ENCODE measurements around the gene USP17L15. TPM values are rescaled to one million over a fixed set of nuclear protein-coding genes. Genes with fewer than 3 reads are reported as not detected.

The USP17L15 gene
- total RNA-seq, result not detected in 2 replicates

GRCh38 chr4:9234085-9234484 lies at the start of gene USP17L15:
USP17L15 (plus strand) TSS chr4:9234385; CDS start chr4:9234385, 0 bp downstream.

GRCh38 chr4:9210357-9210756 lies 23.8 kb upstream of the USP17L15 start, which contains the start of gene USP17L10:
USP17L10 (plus strand) TSS chr4:9210657; CDS start chr4:9210657, 0 bp downstream.

GRCh38 chr4:9215105-9215504 lies 19.1 kb upstream of the USP17L15 start, which contains the start of gene USP17L11:
USP17L11 (plus strand) TSS chr4:9215405; CDS start chr4:9215405, 0 bp downstream.

GRCh38 chr4:9219852-9220251 lies 14.3 kb upstream of the USP17L15 start, which contains the start of gene USP17L12:
USP17L12 (plus strand) TSS chr4:9220152; CDS start chr4:9220152, 0 bp downstream.

GRCh38 chr4:9224596-9224995 lies 9.6 kb upstream of the USP17L15 start, which contains the start of gene USP17L13:
USP17L13 (plus strand) TSS chr4:9224896; CDS start chr4:9224896, 0 bp downstream.

GRCh38 chr4:9243579-9243978 lies 9.4 kb downstream of the USP17L15 start, which contains the start of gene USP17L17:
USP17L17 (plus strand) TSS chr4:9243879; CDS start chr4:9243879, 0 bp downstream.

GRCh38 chr4:9247953-9248680 lies 13.9 kb downstream of the USP17L15 start, which contains the start of gene USP17L18:
USP17L18 (plus strand) TSS chr4:9248630; CDS start chr4:9248630, 0 bp downstream.

GRCh38 chr4:9253078-9253477 lies 18.9 kb downstream of the USP17L15 start, which contains the start of gene USP17L19:
USP17L19 (plus strand) TSS chr4:9253378; CDS start chr4:9253378, 0 bp downstream.

GRCh38 chr4:9257824-9258223 lies 23.6 kb downstream of the USP17L15 start, which contains the start of gene USP17L20:
USP17L20 (plus strand) TSS chr4:9258124; CDS start chr4:9258124, 0 bp downstream.

GRCh38 chr4:9262572-9262971 lies 28.4 kb downstream of the USP17L15 start, which contains the start of gene USP17L21:
USP17L21 (plus strand) TSS chr4:9262872; CDS start chr4:9262872, 0 bp downstream.

GRCh38 chr4:9267319-9267718 lies 33.1 kb downstream of the USP17L15 start, which contains the start of gene USP17L22:
USP17L22 (plus strand) TSS chr4:9267619; CDS start chr4:9267619, 0 bp downstream.

Other genes starting within 250 kb of the USP17L15 start
- not detected in 2 replicates for gene FAM90A26, start 64.0 kb upstream of the USP17L15 start, total RNA-seq
- gene USP17L10, start 23.7 kb upstream of the USP17L15 start, total RNA-seq, result not detected in 2 replicates
- not detected in 2 replicates for gene USP17L11, start 19.0 kb upstream of the USP17L15 start, total RNA-seq
- gene USP17L12, start 14.2 kb upstream of the USP17L15 start, total RNA-seq, result not detected in 2 replicates
- gene USP17L13, start 9.5 kb upstream of the USP17L15 start, total RNA-seq, result not detected in 2 replicates
- not detected in 2 replicates for gene USP17L17, start 9.5 kb downstream of the USP17L15 start, total RNA-seq
- not detected in 2 replicates for gene USP17L18, start 14.2 kb downstream of the USP17L15 start, total RNA-seq
- gene USP17L19, start 19.0 kb downstream of the USP17L15 start, total RNA-seq, result not detected in 2 replicates
- gene USP17L20, start 23.7 kb downstream of the USP17L15 start, total RNA-seq, result not detected in 2 replicates
- not detected in 2 replicates for gene USP17L21, start 28.5 kb downstream of the USP17L15 start, total RNA-seq
- gene USP17L22, start 33.2 kb downstream of the USP17L15 start, total RNA-seq, result not detected in 2 replicates
- gene USP17L24, start 90.8 kb downstream of the USP17L15 start, total RNA-seq, result not detected in 2 replicates
- not detected in 2 replicates for gene USP17L25, start 95.5 kb downstream of the USP17L15 start, total RNA-seq
- not detected in 2 replicates for gene USP17L26, start 100.3 kb downstream of the USP17L15 start, total RNA-seq
- not detected in 2 replicates for gene USP17L5, start 105.0 kb downstream of the USP17L15 start, total RNA-seq
- gene USP17L27, start 109.8 kb downstream of the USP17L15 start, total RNA-seq, result not detected in 2 replicates
- gene USP17L28, start 114.5 kb downstream of the USP17L15 start, total RNA-seq, result not detected in 2 replicates
- not detected in 2 replicates for gene USP17L29, start 119.3 kb downstream of the USP17L15 start, total RNA-seq
- not detected in 2 replicates for gene USP17L30, start 128.7 kb downstream of the USP17L15 start, total RNA-seq
- gene DEFB131A, start 210.0 kb downstream of the USP17L15 start, total RNA-seq, result not detected in 2 replicates

Measured in epithelial cell of umbilical artery (primary cell).